SIG-M5 treated with dmso at 0.1 percent for 504 hours (cell line): ENCODE results near the gene EID1.
"Not testable (repeated sequence)": the region's sequence is repeated elsewhere in the genome, so short reads cannot be mapped to it uniquely, and the experiment has no call there.

Source experiments
- DNase-seq: peaks from one replicate; lab custom pipeline; 2025; ENCODE audit not compliant: unreplicated experiment; lab: John Stamatoyannopoulos, UW

Gene EID1, protein sequence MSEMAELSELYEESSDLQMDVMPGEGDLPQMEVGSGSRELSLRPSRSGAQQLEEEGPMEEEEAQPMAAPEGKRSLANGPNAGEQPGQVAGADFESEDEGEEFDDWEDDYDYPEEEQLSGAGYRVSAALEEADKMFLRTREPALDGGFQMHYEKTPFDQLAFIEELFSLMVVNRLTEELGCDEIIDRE

DNA sequence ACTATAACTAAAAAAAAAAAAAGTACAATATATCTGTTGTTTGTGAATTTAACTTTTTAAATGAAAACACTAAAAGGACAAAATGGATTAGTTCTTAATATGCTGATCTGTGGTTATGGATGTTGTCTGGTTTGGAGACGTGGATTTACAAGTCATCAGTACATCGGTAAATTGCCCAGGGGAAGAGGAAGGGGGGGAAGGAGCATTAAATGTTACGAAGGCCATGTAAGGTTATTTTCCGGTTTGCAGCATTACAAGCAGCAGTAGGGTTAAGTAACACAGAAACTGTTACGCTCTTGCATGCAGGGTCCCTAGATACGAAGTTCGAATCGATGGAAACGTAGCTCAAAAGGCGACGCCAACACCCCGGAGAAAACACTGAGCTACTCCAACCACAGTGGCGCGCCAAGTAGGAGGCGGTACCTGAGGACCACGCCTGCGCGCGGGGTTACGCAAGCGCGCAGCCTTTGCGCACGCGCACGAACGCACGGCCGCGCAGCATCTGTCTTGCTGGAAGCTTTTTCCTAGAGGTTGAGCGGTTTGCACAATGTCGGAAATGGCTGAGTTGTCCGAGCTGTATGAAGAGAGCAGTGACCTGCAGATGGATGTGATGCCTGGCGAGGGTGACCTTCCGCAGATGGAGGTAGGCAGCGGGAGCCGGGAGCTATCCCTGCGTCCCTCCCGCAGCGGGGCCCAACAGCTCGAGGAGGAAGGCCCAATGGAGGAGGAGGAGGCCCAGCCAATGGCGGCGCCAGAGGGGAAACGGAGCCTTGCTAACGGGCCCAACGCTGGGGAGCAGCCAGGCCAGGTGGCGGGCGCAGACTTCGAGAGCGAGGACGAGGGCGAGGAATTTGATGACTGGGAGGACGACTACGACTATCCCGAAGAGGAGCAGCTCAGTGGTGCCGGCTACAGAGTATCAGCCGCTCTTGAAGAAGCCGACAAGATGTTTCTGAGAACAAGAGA lies at the start of gene EID1:
Gene EID1 (plus strand): TSS at position 505 of the 966 bp plus-strand sequence. CDS start 43 bp downstream, at position 548.
- peak; percentile 93 for DNase-seq

DNA sequence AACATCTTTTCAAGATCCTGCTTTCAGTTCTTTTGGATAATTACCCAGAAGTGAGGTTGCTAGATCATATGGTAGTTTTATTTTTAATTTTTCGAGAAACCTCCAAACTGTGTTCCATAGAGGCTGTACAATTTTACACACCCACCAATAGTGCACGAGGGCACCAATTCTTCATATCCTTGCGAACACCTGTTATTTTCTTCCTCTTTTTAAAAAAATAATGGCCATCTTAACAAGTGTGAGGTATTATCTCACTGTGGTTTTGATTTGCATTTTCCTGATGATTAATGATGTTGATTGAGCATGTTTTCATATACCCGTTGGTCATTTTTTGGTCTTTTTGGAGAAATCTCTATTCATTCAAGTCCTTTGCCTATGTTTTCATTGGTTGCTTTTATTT lies 49.5 kb upstream of the EID1 start:
- no peak for DNase-seq

DNA sequence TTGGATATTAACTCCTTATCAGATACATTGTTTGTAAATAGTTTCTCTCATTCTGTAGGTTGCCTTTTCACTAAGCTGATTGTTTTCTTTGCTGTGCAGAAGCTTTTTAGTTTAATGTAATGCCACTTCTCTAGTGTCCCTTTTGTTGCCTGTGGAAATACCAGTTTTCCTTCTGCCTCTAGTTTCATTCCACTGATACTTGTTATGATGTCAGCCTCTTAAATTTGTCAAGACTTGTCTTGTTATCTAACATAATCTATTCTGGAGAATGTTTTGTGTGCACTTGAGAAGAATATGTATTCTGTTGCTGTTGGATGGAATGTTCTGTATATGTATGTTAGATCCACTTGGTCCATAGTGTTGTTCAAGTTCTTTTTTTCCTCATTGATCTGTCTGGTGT lies 49.0 kb upstream of the EID1 start:
- no peak for DNase-seq

DNA sequence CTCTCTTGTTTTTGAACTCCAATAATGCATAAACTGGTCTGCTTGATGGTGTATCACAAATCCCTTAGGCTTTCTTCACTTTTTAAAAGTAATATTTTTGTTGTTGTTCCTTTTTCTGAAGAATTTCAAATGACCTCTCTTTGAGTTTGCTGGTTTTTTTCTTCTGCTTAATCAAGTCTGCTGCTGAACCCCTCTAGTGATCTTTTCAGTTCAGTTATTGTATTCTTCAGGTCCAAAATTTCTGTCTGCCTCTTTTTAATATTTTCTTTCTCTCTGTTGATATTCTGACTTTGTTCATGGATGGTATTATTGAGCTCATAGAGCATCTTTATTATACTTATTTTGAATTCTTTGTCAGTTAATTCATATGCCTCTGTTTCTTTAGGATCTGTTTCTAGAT lies 45.3 kb upstream of the EID1 start:
- DNase-seq, result no peak

DNA sequence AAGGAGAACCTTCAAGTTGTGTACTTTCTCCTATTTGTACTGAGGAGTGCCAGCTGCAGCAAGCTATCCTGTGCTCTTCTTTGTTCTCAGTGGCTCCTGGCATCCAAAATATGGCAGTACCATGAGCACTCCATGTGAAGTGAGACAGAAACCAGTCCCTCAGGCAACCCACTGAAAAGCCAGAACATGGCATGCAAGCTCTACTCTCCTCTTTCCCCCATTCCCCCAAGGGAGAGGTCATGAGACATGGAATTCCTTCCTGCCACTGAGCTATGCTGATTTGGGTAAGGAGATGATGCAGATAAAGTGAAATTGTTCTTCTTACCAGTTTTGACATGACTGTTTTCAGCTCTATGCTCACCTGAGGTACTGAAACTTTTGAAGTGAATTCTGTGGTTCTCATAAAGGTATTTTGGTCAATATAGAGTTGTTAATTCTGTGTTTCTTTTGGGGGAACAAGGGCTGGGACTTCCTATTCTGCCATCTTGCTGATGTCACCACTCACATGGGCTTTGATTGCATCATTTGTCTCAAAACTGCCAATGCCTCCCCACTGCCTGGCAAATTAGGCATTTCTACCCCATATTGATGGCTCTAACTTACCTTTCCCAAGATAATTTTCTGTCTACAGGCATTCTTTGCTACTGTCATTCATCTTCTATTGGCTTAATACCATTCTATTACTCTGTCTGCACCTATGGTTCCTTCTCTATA lies 44.3 kb upstream of the EID1 start:
- DNase-seq, result no peak

DNA sequence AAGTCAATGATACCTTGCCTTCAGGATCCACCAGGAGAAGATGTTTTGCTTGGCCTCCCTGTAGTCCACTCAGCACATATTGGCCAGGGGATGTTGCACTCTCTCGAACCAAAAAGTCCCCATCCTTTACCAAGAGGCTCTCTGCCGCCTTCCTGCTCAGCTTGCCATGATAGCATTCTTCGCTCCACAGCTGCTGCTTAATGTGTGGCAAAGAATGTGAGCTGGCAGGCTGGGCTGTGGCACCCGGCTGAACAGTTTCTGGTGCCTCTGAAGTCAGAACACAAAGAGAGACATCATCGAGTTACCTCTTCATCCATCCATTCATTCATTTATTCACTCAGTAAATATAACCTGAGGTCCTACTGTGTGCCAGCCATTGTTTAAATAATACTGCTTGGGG lies 43.2 kb upstream of the EID1 start:
- no peak for DNase-seq

DNA sequence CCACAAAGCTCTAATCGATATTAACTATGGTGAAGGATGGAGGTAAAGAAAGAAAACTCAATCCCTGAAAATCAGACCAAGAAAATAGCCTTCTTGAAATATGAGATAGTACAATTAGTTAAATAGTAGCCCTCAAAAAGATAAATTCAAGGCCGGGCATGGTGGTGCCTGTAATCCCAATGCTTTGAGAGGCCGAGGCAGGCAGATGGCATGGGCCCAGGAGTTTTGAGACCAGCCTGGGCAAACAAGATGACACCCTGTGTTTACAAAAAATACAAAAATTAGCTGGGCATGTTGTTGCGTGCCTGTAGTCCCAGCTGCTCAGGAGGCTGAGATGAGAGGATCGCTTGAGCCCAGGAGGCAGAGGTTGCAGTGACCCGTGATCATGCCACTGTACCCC lies 35.4 kb upstream of the EID1 start:
- no peak for DNase-seq

DNA sequence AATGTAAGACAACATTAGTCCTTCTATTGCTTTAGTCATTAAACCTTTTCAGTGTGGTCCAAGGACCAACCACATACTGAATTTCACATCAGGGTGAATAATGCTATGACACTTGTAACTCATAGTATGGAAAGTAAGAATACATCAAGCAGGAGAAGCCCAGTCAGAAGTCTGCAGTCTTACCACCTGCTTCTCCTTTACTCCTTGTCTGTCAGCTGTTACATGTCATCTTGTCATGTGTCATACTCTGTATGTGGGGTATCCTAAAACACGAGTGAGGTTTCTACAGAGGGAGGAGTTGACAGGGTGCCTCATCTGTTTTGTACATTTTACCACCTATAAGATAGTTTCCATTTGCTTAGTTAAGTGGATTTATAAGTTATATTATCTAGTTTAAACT lies 32.8 kb upstream of the EID1 start:
- DNase-seq, result no peak

DNA sequence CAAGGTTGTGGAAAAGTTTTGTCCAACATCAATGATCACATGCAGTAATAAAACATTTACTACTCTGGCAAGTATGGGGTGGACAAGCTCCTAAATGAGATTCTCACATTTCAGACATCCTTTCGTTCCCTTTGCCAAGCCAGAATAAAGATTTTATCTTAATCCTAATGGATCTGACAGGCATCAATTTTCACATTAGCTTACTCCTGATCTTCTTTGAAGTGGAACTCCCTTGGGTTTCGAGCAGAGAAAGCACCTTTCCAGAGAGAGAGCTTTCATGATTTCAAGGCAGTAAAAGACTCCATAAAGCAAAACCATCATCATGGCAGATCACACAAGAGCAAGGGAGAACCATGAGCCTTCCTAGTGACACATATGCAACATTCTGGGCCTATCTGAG lies 27.3 kb upstream of the EID1 start:
- DNase-seq, result no peak

DNA sequence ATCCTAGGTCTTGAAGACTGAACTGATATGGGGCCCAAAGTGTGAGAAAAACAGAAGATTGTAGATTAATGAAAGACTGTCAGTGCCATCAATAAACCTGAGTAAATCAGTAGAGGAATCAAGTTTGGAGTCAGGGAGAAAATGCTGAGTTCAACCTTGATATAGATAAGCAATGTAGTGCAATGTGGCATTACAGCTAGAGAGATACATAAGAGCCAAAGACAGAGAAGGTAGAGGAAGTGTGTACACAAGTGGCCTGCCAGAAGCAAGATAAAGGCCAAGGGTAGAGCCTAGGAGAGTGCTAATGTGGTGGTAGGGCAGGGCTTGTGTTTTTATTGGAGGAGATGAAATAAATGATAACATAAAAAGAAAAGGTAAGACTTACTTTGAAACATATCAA lies 26.0 kb upstream of the EID1 start:
- no peak for DNase-seq

DNA sequence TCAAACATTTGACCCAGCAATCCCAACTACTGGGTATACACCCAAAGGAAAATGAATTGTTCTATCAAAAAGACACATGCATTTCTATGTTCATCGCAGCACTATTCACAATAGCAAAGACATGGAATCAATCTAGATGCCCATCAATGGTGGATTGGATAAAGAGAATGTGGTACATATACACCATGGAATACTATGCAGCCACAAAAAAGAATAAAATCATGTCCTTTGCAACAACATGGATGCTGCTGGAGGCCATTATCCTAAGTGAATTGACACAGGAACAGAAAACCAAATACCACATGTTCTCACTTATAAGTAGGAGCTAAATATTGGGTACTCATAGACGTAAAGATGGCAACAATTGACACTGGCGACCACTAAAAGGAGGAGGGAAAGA lies 23.5 kb upstream of the EID1 start:
- DNase-seq, result not testable (repeated sequence)

DNA sequence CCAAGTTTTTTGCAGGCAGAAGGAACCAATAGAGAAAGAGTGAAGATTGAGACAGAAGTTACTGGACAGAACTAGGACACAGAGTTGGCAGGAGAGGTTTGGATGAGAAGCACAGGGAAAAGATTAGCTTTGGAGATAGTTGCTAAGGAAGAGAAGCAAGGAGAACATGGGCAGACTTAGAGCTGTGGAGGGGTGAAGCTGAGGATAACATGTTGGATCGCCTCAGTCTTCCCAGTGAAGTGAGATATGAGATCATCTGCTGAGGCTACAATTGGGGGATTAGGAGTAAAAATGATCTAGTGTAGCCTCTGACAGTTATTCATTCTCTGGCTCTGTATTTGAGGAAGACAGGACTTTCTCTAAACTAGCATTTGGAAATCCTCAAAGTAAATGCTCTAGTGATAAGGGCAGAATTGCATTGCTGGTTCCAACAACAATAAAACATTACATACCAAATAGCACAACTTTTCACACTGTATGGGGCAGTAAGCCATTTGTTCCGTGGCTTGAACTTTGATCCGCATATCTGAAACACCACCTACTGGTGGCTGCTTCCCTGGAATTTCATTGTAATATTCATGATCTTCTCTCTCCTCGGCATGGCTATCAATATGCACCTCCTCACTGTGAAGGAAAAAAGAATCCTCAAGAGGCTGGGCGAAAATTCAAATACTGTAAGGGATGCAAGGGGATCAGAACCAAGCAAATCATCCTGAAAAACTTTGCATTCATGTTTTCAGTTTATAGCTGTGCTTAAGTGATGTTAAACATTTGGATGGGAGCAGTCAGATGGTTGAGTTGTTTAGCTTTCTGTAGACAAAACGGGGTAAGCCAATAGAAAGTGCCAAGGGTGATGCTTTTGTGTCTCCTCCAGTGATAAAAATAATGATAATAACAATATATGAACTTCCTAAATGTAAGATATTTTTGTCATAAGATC lies 22.2 kb upstream of the EID1 start:
- no peak for DNase-seq

DNA sequence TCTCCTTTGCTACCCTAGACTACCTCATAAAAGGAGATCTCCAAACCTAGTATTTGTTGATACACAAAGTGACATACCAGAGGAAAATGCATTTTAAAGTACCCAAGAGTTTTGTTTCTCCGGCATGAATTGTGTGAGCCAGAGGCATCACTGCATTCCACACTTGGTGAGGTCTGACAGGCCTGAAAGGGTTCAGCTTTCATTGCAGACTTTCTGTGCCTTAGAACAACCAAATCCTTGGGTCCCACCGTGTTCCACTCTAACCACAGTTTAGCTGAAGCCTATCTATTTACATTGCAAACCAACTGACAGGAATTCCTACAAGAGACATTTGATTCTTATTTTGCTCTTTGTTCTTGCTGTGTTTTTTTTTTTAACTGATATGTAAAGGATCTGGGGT lies 21.0 kb upstream of the EID1 start:
- no peak for DNase-seq

DNA sequence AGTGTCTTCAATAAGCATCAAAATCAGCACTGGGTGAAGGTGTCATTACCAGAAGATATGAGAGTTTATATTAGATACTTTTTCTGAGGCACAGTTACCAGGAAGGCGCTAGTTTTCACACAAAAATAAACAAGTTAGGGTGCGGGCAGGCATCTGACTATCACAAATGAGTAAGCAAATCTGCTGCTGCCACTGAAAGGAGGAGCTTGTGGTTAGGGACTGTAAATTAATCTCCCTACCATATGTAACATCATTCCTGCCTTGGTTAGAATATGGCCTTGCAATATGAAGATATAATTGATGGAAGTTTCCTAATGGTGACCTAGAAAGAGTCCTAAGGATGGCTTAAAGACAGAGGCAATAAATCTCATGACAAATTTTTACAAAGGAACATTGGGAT lies 19.5 kb upstream of the EID1 start:
- DNase-seq, result no peak

DNA sequence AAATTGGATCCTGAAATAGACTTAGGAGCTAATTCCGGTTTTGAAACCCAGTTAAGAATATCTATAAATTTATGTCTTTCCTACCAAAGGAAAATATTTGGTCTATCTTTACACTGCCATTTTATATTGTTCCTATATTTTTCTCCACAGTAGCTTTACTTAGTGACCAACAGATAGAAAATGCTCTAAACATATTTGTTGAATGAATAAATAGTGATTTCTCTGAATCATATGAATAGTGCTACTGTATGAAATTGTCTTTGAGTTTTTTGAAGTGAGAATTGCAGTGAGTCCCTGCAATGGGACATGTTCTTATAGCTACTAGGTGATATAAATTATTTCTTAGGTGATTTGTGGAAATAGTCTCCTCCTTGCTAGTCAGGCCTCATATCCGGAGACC lies 18.5 kb upstream of the EID1 start:
- DNase-seq, result no peak

DNA sequence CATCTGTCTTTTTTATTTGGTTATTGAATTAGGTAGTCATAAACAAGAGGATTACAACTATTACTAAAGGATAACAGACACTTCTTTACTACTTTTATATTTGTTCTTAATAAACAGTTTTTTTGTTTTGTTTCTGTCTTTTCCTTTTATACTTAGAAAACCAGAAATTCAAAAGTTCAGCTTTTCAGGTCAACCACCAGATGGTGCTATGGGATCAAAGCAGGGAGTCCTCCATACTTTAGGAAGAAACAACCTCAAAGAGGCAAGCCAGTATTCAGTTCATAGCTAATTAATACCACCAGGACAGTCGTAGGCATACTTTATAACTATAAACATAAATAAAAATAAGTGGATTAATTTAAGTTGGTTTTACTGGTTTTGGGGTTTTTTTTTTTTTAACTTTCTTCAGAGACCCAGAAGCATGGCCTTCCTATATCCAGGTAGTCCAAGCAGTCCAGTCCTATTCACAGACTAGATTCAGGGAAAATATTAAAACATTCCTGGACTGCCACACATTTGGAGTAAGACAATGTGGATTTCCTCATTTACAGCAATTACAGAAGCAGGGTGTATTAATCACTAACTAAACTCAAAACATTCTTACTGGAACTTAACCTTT lies 16.0 kb upstream of the EID1 start:
- peak; percentile 65 for DNase-seq

DNA sequence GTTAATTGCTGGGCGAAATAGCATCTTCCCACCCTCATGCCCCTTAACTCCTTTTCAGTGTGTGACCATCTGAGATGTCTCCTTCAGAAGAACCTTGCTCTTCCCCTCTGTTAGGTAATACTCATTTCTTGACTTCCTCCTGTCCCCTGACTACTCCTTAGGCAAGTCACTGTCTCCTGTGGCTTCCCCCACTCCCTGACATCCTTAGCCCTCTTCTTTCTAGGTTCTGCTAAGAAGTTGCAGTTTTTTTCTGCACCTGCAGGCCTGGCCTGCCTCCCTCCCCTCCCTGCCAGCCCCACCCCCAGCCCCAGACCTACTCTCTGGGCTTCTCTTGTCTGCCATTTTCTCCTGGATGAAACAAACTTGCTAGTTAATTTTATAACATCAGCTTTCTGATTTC lies 15.2 kb upstream of the EID1 start:
- DNase-seq, result peak; percentile 86

DNA sequence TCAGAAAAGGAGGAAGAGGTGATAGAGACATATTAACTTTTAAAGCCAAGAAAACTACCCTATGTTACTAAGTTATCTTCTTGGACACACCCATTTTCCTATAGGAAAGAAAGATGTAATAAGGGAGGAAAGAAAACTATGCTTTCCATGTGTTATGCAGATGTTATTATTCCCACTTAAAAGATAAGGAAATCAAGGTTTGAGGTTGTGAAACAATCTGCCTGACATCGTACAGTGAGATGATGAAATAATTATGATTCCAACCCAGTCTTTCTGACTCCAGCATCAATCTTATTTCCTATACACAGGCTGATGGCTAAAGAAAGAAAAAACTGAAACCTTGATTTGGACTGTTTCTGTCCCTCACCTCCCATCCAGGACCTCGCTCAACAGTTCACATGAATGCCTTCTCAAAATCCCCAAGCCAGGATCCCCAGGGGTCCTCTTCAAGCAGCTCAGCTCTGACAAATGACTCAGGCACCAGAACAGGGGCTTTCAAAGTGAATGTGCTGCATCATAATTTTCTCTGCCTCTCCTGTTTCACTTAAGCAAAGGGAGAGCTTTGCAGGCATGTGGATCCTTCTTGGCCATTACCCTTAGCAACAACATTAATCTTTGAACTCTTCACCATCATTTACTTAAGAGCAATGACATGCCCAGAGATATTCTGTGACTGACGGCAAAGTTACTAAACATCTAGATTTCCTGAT lies 12.4 kb upstream of the EID1 start:
- DNase-seq, result no peak

DNA sequence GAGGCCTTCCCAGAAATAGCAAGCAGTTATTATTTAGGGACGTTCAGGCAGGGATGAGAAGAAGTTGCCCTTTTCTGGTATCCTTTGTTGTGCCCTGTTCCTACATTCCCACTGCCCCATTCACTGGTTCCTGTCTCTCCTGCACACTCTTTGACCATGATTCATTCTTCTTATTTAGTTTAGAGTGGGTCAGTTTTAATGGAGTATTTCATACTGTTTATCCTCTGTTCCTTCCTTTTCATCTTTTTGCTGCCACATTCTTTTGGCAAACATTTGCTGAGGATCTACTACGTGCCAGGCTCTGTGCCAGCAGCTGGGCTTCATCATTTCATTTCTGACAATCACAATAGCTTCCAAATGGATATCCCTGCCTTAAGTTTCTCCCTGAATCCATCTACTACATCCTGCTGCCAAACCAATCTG lies 11.8 kb upstream of the EID1 start:
- DNase-seq, result no peak

DNA sequence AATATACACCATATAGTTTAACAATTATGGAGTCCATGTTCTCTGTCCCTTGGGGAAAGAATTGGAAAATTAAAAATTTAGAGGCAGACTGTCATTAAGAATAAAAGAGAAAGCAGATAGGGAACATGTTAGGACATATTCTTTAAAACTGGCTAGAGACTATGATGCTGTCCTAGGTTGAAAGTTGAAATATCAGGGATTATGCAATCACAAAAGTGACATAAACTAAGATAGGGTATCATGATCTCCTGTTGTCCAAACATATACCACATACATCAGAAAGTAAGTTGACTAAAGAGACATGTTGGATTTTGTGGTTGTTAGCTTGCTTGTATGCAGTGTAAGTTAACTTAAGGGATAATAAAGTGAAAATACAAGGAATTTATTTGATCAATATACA lies 9.9 kb upstream of the EID1 start:
- DNase-seq, result peak; percentile 31
